DOHH2 (cell line): Measurements from ENCODE around the gene MID1.

Experiments
- CTCF ChIP-seq: fragments of 200-600 bp; sonication (generic); IDR thresholded peaks from one replicate; pipeline ENCODE4 v1.5.1; 2014; ENCODE audit warnings: antibody characterized with exemption, mild to moderate bottlenecking, low read depth, low read length; ENCODE audit not compliant: poor library complexity, severe bottlenecking
- EZH2phosphoT487 ChIP-seq: fragments of 200-600 bp; sonication (generic); IDR thresholded peaks from 2 replicates; pipeline ENCODE4 v1.6.1; 2017; ENCODE audit warnings: borderline replicate concordance, mild to moderate bottlenecking, antibody characterized with exemption, low read length, moderate library complexity, mixed read lengths

DNA sequence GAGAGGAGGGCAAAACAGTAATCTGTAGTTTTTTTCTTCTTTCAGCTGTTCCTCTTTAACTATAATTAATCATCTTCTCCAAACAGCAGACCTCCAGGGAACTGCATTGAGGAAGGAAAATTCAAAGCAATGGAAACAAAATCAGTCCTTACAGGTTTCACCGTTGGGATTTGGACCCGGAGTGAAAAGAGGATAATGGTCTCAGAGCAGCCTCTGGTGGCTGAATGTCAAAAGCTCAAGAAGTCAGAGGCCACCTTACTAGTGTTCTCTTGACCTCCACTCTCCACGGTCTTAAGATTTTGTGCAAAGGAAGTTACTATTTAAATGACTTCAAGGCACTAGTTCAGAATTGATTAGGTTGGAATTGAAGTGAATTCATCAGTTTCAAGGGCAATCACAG lies 16.0 kb upstream of the MID1 start:
- TF ChIP-seq CTCF (no peak), EZH2phosphoT487 (no peak)
